NB4 (cell line): ENCODE data around the gene DNMT3A.

ENCODE experiments used
- CTCF ChIP-seq: IDR thresholded peaks from one replicate; pipeline ENCODE4 v1.5.1; 2012; ENCODE audit warnings: low read depth, low read length
- MYC ChIP-seq: IDR thresholded peaks from 2 replicates; pipeline ENCODE4 v1.6.1; 2011; ENCODE audit warnings: low read depth, low read length
- POLR2A ChIP-seq: IDR thresholded peaks from 2 replicates; pipeline ENCODE4 v1.6.1; 2011; ENCODE audit warnings: mild to moderate bottlenecking; ENCODE audit not compliant: insufficient read length; ENCODE audit errors: extremely low read depth
- TF ChIP-seq, protein P1 (sequence below): IDR thresholded peaks from 2 replicates; pipeline ENCODE4 v1.6.1; 2011; ENCODE audit warnings: low read depth, low read length

DNA sequence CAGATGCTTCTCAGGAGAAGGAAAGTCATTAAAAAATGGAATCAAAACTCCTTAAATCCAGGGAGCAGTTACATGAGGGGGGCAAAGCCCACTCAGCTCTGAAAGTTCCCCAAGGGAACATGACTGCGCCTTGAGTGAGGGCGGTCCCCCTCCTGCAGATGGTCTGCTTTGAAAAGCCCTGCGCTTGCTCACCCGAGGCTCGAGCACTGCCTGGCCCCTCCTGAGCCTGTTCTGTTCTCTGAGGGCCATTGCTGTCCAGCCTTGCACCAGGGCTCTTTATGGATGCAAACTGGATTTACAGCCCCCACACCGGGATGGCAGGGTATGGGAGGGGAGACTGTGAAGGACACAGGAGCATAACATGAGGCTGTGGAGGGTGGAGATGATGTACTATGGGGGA lies 37.8 kb upstream of the DNMT3A start:
- no peak for TF ChIP-seq CTCF
- TF ChIP-seq, protein P1, sequence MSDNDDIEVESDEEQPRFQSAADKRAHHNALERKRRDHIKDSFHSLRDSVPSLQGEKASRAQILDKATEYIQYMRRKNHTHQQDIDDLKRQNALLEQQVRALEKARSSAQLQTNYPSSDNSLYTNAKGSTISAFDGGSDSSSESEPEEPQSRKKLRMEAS = no peak
- no peak for TF ChIP-seq POLR2A
- TF ChIP-seq MYC = no peak
